ENCODE data around the gene ACOXL.
"Not testable (repeated sequence)": the region's sequence is repeated elsewhere in the genome, so short reads cannot be mapped to it uniquely, and the experiment has no call there.

Gene ACOXL

DNA sequence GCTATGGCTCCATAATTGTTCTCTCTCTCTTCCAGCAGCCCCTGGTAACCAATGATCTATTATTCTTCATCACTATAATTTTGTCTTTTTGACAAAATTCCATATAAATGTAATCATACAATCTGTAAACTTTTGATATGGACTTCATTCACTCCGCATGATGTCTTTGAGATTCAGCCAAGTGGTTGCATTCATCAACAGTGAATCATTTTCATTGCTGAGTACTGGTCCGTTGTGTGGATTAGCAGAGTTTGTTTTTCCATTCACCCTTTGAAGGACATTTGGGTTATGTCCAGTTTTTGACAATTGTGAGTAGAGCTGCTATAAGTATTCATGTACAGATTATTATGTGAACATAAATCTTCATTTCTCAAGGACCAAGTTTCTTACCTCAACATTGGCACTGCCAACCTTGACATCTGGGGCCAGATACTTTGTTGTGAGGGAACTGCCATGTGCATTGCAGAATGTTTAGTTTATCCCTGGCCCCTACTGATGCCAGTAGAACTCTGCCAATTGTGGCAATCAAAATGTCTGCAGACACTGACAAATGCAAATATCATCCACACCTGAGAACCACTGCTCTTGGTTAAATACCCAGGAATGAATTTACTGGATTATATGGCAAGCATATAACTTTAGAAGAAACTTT lies 340.0 kb downstream of the ACOXL start:
- DNase-seq, result no peak

DNA sequence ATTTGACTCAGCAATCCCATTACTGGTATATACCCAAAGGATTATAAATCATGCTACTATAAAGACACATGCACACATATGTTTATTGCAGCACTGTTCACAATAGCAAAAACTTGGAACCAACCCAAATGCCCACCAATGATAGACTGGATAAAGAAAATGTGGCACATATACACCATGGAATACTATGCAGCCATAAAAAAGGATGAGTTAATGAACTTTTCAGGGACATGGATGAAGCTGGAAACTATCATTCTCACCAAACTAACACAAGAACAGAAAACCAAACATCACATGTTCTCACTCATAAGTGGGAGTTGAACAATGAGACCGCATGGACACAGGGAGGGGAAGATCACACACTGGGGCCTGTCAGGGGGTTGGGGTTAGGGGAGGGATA lies 350.3 kb downstream of the ACOXL start:
- DNase-seq, result not testable (repeated sequence)

DNA sequence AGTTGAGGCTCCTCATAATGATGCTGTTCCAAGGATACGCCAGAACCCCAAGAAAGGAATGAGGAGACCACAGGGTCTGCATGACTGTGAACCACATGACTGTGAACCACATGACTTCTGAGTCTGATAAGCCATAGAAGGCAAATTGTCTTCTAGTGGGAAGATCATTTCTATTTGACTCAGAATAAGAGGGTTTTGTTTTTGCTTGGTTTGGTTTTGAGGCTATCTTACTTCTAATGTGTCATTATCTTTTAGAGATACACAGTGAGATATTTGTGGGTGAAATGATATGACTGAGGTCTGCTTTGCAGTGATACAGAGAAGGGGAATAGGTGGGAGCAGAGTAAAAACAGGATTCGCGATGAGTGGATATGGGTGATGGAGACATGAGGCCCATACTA lies 359.4 kb downstream of the ACOXL start:
- no peak for DNase-seq

DNA sequence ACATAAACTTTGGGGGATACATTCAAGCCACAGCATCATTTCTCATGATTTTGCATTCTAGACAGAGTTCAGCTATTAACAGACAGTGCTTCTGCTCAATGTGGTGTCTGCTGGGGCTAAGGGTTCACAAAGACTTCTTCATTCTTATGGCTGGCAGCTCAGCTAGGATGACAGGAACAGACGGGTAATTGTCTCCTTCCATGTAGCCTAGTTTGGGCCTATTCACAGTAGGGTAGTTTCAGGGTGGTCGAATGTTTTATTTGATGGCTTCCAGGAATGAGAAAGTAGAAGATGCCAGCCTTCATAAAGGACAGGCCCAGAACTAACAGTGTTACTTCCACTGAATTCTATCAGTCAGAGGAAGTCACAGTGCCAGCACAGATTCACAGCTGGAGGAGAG lies 362.3 kb downstream of the ACOXL start:
- DNase-seq, result no peak

DNA sequence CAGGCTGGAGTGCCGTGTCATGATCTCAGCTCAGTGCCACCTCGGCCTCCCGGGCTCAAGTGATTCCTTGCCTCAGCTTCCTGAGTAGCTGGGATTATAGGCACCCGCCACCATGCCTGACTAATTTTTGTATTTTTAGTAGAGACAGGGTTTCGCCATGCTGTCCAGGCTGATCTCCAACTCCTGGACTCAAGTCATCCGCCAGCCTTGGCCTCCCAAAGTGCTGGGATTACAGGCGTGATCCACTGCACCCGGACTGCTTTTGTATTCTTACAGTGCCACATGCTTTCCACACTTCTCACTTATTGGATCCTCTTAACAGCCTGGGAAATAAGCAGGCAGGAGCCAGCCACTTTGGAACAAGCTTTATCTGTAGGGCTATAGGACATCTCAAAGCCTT lies 363.1 kb downstream of the ACOXL start:
- no peak for DNase-seq

DNA sequence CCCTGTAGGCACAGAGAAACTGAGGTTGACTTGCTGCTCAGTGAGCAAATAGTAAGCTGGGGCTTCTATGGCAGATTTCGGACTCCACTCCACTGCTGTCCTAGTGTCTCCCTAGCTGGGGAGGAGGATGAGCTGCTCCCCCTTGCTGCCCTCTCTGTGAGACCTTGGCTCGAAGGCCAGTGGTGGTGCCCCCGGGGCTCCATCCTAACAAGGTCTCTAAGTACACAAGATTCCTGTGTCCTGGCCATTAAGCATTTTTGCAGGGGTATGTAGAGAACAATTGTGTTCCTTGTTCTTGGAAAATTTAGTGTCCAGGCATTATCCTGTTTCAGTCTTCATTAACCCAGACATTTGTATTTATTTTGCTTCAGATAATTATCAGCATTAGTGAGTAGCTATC lies 367.0 kb downstream of the ACOXL start:
- no peak for DNase-seq

DNA sequence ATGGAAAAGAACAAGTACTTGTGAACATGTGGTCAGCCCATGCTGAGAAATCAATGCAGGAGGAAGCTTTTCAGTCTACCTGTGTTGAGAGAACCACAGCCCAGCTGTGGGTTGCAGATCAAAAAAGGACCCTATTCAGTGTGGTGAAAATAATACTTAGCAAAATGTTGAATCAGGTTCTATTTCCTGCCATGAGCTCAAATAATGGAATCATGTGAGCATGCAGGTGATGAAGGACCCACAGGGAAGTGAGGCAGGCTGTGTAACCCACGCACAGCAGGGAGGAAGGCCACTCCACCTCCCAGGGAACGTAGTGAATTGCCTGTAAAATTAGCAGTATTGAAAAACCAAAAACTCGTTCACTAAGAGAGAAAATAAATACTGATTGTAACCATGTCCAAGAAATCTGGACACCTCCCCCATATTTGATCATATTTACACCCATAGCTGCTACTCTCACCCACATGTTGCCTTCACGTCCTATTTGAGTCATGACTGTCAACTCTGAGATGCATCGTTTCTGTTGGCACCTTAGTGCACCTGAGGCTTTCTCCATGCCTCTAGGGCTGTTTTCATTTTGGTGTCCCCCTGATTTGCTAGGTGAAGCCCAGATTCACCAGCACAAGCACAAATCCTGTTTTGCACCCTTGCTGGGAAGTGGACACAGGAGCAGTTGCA lies 367.9 kb downstream of the ACOXL start:
- no peak for DNase-seq

DNA sequence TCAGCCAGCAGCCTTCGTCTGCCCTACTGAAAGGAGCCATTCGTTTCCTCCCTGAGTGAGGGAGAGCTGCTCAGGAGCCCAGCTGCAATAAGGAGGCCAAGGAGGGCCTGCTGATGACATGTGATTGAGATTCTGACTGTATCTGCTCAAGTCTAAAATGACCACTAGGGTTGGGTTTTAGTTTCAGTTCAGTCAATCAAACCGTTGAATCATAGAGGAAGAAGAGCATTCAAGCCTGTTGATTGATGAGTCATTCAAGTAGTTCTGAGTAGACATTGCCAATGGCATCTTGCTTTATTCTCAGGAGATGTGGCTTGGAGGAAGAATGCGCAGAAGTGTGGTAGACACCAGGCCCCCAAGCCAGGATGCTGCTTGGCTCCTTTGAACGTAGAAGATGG lies 368.4 kb downstream of the ACOXL start:
- peak; percentile 22 for DNase-seq

DNA sequence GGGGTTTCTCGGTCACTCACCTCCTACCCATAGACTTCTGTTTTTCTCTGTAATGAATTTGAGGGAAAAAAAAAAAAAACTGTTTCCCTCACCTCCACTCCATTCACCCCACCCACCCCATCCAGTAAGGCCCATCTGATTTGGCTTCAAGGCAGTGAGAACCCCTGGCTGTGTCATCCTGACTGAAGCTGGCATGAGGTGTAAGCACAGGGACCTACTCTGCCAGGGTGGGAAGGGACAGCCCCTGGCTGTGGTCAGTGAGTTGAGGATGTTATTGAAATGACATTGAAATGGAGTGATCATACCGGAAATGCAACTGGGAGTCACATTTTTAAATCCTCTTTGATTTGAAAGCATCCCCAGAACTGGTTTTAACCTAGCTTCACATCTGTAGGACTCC lies 369.2 kb downstream of the ACOXL start:
- no peak for DNase-seq

DNA sequence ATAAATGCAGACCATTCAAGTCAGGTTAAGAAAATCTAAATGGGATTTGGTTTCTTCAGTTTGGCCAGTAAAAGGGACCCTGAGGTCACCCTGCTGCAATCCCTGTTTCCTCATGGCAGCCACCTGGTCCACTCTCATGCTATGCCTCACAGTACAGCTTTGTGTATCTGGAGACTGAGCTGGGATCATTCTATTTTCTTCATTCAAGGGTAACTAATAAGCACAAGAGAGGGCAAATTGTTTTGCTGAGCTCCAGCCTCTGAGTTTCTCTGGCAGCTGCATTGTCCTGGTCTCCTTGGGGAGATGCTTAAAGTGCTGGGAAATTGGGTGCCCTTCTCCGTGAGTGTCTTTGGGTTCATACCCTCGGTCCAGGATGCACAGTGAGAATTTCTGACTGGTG lies 369.8 kb downstream of the ACOXL start:
- DNase-seq, result no peak

DNA sequence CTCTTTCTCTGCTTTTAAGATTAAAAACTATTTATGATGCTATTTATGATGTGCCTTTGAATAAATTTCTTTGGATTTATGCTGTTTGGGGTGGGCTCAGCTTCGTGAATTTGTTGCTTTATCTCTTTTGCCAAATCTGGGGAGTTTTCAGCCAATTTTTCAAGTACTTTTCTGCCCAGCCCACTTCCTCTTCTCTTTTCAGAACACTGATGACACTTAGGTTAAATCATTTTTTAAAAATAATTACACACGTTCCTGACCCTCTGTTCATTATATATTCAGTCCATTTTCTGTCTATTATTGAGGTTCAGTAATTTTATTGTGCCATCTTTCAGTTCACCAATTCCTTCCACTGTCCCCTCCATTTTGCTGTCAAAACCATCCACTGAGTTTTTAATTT lies 373.6 kb downstream of the ACOXL start:
- DNase-seq, result no peak

DNA sequence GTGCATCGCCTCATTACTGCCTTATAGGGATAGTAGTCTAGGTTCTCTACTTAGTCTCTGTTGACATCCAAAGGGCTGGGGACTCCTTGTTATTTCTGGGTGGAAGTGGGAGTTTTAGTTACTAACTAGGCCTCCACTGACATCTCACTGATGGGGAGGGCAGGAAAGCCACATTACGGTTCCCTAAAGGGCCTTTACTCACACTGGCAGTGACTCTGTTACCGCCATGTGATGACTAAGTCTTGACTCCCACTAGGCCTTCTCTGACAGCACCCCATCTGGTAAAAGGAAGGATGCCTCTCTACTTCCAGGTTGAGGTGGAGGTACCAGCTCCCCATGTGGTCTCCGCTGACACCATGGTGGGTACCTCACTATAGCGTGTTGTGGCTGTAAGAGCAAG lies 374.3 kb downstream of the ACOXL start:
- no peak for DNase-seq

DNA sequence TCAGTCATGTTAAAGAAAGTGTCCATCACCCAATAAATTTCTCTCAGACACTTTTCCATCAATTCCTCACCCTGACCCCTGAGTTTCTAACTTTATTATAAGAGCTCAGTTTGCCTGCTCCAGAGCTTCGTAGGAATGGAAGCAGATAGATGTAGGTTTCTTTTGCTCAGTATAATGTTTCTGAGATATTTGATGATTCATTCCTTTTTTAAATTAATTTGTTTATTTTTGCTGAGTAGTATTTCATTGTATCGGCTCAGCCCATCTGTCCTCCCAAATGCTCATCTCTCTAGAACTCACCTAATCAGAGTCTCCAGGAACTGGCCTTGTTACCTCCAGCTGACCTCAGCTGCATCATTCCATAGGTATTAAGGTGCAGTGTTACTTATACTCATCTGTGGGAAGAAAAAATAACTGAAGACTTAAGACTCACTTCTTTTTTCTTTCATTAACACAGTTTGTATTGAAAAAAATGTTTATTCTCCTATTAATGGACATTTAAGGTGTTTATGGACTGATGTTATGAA lies 376.4 kb downstream of the ACOXL start:
- DNase-seq, result no peak

DNA sequence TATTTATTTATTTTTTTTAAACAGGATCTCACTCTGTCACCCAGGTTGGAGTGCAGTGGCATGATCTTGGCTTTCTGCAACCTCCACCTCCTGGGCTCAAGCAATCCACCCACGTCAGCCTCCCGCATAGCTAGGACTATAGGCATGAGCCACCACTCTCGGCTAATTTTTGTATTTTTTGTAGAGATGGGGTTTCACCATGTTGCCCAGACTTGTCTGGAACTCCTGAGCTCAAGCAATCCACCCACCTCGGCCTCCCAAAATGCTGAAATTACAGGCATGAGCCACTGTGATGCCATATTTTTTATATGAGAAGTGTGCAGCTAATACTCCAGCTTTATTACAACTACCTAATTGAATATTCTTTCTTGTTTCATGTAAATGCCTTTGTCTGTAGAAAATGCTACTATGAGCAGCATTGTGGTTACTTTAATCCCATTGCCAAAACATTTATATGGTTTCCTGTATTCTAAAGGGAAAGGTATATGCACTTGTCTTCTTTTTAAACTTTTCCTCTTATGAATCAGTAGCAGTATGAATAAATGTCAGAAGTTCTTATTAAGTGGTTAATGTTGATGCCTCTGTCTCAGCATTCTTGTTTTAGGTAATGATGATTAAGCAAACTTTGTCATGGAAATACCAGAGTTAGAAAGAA lies 378.9 kb downstream of the ACOXL start:
- DNase-seq, result no peak

DNA sequence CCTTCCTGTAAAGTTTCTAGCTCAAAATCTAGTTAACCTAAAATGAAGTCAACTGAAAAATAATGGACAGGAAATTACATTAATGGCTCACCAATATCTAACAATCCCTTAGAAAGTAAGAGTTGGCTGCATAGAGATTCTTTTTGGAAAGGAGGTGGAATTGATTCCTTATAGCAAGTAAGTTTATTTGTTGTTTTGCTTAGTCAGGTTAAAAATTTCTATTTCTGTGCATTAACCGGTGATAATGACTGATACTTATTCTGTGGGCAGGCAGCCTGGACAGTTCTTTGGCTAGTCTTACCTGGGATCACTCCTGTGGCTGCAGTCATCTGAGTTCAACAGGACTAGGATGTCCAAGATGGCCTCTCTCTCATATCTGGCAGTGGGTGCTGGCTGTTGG lies 381.5 kb downstream of the ACOXL start:
- DNase-seq, result no peak

DNA sequence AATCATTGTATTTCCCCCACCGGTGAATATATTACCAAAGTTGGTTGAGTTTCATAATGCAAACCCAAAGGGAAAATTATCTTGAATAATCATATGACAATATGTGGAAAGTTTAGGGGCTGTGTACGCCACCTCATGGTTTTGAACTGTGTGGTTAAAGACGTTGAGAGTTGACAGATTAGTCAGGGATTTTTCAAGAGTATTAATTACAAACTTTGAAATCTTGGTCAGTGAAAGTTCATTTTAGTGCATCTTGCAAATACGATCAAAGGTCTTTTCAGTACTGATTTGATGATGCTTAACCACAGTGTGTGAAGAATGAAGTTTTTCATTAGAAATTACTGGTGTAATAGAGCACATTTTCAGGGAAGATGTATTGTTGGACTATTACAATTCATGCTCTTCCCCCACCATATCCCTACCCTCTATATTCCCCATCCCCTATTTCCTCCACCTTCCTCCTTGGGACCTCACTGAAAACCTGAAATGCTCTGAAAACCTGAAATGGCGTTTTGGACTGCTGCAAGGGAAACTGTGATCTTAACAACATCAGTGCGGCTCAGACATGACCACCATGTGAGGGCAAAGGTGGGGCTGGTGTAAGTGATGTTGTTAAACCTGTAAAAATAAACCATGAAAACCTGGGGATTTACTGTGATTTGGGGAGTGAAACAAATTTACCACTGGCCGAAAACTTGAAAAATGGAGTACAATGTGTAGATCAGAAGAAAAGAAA lies 383.8 kb downstream of the ACOXL start:
- DNase-seq, result no peak

DNA sequence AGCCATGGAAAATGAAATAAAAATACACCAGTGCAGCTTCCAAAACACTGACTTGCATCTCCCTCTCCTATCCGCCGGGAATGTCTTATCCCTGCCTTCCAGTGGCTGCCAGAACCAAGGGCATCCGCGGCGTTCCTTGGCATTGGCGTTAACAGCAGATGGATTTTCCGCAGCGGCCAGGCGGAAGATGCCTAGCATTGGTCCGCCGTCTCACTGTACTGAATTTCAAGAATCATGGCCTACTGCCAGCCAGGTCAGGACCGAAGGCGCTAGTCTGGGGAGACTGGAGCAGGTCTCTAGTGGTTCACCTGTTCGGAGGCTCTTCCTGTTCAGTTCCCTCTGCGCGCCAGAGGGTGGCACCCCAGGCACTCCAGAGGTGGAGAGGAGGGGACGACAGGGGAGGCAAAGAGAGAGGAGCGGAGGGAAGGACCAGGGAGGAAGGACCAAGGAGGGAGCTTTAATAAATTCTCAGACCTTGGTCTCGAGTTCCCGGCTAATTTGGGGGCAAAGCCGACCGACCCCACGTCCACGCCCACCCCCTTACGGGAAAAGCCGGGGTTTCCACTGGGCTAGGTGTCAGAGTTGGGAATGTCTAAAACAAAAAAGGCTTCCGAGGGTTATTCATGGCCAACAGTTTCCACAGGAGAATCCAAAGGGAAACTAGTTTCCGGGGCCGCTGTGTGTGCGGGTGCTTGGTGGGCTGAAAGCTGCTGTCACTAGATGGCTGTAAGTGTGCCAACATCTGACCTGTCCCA lies 384.6 kb downstream of the ACOXL start:
- no peak for DNase-seq

DNA sequence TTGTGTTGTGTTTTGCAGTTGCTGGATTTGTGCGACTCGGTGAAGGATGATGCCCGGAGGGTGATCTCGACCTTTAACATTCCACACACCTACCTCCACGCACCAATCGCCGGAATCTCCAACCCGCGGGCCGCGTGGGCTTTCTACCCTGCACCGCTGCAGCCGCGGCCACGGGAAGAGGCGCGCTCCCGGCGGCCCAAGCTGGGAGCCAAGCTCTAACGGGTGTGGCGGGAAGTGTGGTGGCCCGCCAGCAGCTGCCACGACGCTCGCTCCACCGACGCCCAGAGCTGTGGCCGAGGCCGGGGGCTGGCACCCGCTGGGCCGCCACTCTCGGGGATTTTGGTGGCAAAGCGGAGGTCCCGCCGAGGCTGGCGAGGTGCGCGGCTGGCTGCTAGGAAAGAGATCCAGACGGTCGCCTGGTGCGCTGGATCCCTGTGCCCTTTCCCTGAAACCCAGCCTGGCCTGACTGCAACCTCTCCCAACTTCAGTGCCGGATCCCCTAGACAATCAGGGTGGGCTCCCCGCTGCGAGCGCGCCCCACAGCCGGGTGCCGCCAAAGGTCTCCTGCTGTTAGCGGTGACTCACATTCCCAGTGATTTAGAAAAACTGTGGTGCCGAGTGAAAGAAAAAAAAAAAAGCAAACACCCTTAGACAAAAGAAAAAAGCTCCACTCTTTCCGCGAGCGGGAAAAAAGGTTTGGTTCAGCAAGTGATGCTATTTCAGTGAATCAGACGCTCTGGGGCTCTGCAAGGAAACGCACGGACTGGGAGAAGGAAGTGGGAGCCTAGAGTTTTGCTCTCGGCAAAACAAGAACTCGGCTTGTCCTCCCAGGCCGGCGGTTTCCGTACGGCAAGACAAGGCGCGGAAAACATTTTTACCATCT lies 385.5 kb downstream of the ACOXL start:
- DNase-seq, result no peak

DNA sequence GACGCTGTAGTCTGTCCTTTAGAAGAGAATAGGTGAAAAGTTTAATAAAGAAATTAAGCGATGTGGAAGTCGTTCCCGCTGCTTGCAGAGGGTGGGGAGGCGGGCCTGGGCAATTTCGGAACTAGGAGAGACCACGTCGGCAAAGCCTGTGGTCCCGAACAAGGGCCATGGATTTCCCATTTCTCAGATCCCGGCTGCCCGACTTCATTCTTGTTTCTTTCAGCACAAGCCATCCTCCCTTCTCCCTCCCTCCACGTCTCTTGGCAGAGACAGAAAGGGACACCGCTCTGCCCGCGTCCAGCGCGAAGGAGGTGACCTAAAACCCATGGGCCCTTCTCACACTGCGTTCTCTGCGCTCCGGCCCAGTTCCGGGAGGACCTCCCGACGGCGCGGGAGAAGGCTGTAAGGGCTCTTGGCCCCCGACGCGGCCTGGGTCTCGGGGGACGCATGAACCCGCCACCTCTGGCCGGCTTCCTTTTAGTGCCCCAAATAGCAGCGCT lies 386.2 kb downstream of the ACOXL start:
- no peak for DNase-seq

DNA sequence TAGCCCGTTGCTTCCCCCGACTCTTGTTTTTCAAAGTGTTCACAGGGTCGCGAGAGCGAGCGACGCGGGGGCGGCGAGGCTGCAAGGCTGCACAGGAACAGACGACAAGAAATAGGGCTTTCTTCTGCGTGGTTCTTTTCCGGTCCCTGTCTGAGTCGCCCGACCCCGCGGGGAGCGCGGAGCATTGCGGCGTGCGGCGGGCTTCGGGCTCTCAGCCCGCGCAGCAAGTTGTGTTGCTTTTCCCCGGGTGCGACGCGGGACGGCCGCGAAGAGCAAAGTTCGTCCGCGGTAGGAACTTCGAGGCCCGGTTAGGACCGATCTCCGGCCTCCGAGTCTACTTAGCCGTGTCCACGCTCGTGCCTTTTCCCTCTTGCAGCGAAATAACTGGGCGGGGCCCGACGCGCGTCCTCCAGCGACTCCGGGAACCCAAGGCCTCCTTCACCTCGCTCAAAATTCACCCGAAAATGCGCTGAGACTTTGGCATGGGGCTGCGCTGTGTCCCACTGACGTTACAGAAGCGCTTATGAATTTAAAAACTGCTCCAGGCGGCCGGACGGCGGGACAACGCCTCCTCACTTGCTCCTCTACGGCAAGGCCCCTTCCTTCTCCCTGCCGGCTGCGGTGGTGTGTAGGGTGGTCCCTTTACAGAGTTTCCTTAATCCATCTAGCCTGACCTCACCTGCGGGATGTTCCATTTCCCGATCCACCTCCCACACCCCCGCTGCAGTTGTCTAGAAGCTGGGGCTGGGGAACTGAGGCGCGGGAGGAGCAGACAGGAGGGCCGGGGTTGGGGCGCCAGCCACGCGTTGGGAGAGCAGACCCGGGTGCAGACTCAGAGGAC lies 386.8 kb downstream of the ACOXL start:
- DNase-seq, result no peak

DNA sequence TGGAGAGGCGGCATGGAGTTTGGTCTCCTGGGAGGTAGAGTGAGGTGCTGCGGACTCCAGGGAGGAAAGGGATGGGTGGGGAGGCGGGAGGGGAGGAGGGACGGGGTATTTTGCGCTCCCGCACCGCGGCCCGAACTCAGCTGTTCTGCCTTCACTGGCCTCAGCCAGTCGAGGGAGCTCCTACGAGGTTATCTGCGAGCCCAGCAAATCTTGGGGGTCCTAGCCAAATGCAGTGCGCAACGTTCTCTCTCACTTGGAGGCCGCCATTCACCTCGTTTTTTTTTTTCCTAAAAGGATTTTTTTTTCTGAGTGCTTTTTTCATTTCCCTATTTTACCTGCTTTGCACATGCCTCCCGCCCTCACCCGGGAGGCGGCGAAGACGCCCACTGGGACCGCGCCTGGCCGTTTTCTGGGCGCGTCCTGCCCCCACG lies 387.5 kb downstream of the ACOXL start:
- no peak for DNase-seq

Measured in NK-92 treated with Interleukin-12 subunit alpha and Interleukin-12 subunit beta, amount 100 ng/mL, for 24 hours (cell line).